NCI-H524 treated with DMSO at 0.1 percent for 48 hours (cell line): Measurements from ENCODE around the gene ATP2B2.

Source experiments
- DNase-seq: peaks from one replicate; lab custom pipeline; 2025; lab: John Stamatoyannopoulos, UW

Gene ATP2B2

DNA sequence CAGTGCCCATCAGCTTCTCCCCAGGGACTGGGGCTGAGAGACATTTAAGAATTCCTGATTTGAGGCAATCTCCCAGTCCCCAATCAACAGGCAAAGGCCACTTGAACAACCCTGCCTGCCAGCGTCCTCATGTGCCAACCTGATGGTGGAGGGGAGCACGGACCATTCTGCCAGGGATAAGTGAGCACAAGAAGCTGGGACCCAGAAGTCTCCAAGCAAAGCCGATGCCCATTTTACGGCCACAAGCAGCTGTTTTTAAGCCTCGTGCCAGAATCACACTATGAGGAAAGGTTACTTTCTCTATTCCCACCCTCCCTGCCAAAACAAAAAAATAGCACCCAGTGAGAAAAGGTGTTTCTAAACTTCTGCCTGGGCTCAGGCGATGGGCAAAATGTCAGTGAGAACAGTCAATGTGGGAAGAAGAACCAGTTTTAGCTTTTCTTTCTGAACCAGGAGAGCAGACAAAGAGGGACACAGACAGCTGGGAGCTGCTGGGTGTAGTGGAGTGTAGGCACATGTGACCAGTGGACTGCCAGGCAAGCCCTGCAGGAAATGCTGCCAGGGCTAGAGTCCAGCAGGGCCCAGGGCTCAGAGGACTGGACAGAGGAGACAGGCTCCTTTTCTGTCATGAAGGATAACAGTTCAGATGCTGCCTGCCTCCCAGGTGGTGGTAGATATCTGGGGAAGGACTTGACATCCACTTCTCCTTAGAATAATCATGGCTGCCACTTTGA is 57.7 kb downstream of the ATP2B2 start:
- DNase-seq, result no peak

DNA sequence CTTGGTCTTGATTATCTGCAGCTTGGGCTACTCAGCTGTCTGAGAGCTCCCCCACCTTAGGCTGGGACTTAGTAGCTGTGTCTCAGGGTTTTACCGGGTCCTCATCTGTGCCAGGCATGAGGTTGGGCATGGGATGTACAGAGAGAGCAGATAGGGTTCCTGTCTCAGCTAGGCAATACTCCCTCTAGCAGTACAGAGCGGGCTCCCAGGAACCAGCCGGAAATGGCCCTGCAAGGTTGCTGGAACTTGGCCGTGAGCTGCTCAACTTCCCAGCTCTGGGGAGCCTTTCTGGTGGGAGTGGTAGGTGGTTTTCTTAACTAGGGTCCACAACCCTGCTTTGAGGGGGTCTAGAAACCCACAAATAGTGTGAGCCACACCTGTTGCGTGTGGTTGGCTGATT is 58.3 kb downstream of the ATP2B2 start:
- DNase-seq, result no peak

- DNase-seq, result no peak
Measured at GRCh38 chr3:10445561-10446175, 59.7 kb downstream of the ATP2B2 start.

DNA sequence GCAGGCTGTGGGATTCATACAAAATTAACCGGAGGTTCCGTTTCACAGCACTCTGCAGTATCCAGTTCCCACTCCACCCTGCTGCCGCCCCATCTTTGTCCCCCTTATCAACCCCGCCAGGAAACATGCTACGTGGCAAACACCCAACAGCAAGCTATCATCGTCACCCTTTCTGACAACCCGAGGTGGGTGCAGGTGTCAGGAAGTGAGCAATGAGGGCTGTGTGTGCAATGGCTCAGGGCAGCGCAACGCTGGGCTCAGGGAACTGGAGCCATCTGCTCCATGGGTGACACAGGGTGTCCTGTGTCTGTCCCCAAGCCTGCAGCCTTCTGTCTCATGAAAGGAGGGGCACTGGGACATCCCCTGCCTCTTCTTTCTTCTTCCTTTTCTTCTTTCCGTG is 60.9 kb downstream of the ATP2B2 start:
- no peak for DNase-seq

- no peak for DNase-seq
Measured at GRCh38 chr3:10444110-10444429, 61.3 kb downstream of the ATP2B2 start.

DNA sequence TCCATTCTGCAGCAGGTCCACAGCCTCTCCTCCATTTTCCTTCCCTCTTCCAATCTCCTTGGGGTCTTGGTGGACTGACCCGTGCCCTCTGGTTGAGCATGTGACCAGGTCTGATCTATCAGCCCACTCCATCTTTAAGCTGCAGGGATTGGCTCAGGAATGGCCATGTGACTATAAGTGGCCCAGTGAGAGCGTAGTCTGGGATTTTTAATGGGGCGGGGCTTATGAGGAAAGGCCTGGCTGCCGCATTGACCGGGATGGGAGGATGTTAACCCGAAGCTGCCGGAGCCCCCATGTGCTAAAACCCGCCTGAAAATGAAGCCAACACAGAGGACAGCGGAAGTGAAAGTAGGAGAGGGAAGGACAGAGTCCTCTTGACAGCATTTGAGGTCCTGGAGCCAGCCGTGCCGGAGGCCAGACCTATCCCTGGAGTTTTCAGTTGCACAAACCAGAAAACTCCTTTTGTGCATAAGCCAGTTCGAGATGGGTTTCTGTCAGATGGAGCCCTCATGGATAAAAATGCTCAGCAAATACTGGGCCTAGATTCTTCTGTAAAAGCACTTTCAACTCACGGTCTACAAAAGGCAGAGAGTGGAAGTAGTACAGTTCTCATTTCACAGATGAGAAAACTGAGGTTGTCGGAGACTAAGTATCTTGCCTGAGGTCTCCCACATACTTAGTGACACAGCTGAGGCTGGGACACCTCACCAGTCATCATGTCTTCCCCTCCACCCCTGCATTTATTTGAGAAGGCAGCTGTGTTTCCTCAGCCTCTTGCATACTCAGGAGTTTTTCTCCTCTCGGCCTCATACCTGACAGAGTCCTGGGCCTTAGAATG is 61.9 kb downstream of the ATP2B2 start:
- DNase-seq, result no peak

DNA sequence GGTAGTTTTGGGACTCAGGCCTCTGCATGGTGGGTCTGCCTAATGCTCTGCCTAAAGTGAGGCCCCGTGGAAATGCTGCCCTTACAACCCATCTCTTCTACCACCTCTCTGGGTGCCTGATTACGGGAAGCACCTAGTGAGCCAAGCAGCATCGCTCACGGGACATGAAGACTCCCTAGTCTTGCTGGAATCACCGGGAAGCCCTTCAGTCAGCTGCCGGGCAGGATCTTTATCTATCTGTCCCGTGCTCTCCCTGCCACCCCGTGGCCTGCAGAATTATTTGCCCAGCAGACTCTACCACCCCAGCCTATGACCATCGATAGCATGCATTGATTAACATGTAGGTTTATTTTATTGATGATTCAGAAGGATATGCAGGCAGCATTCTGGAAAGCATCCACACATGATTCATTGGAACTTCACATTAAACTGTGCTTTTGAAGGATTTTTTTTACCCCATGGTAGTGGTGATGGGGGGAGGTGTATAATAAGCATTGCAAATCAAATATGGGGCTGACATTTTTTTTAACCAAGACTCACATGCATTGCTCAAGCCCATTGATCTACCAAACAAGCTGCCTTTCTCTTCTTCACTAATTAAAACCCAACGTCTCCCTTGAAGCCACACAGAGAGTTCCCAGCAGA is 63.1 kb downstream of the ATP2B2 start:
- DNase-seq, result no peak

DNA sequence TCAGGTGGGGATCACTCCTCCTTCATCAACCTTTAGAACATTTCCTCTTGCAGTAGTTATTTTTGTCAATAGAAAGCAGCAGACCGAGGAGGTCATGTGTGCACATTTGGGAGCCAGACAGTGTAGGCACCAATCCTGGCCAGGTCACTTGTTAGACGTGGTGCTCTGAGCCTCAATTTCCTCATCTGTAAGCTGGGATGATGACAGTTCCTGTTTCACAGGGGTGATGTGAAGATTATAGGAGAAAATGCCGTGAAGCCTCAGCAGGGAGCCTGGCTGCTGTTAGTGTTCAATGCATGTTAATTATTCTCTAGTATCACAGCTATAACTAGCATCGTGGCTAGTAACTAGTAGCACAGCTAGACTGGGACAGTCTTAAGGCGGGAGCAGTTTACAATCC is 64.7 kb downstream of the ATP2B2 start:
- DNase-seq, result no peak

- DNase-seq, result no peak
Measured at GRCh38 chr3:10438902-10439610, 66.3 kb downstream of the ATP2B2 start.

- DNase-seq, result no peak
Measured at GRCh38 chr3:10437995-10438901, 67.1 kb downstream of the ATP2B2 start.

DNA sequence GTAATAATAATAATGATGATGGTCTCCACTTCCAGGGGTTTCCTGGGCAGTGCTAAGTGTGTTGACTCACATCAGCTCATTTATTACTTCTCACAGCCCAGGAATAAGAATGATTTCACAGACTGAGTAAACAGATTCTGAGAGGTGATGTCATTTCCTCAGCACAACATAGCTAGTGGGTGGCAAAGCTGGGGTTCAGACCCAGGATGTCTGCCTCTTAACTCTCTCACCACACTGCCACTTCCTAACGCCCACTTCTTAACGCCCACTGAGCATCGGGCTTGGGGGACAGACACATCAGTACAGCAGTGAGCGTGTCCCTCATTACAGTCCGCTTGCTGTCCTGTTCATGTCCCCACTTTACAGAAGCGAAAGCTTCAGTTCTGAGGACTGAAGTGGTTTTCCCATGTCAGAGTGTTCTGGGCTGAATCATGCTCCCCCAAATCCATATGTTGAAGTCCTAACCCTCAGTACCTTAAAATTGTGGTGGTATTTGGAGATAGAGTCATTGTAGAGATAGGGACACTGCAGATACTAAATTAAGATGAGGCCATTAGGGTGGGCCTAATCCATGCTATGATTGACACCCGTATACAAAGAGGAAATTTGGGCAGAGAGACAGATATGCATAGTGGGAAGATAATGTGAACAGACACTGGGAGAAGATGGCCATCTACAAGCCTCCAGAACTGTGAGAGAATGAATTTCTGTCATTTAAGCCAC is 68.0 kb downstream of the ATP2B2 start:
- DNase-seq, result no peak

DNA sequence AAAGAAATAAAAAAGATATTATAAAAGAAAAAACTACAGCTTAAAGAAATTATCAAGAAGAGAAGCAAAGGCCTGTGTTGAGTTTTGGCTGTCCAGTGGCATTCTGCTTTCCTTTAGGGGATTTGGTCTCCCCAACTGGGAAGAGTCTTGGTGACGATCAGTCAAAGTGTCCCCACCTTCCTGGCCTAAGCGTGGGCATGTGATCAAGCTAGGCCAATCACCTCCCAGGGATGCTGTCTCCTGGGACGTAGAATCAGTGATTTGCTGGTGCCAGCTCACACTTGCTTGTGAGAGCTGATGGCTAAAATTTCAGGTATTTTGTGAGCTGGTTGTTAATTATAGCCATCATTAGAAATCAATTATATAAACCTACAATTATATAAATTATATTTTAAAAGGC is 69.5 kb downstream of the ATP2B2 start:
- no peak for DNase-seq

DNA sequence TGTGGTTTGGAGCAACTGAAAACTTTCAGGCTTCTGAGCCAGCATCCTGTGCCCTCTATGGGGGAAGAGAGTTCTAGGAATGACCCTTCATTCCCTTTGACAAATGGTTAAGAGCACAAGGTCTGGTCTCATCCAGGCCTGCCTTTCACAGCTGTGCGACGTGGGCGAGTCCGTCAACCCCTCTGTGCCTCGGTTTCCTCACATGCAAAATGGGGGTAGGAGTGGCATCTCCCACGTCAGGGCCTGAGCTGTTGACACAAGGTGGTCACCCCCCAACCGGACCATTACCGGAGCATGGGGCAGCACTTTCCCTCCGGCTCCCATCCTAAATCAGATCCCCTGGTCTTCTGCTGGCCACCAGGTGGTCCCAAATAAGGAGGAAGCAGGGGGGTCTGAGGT is 70.4 kb downstream of the ATP2B2 start:
- no peak for DNase-seq

DNA sequence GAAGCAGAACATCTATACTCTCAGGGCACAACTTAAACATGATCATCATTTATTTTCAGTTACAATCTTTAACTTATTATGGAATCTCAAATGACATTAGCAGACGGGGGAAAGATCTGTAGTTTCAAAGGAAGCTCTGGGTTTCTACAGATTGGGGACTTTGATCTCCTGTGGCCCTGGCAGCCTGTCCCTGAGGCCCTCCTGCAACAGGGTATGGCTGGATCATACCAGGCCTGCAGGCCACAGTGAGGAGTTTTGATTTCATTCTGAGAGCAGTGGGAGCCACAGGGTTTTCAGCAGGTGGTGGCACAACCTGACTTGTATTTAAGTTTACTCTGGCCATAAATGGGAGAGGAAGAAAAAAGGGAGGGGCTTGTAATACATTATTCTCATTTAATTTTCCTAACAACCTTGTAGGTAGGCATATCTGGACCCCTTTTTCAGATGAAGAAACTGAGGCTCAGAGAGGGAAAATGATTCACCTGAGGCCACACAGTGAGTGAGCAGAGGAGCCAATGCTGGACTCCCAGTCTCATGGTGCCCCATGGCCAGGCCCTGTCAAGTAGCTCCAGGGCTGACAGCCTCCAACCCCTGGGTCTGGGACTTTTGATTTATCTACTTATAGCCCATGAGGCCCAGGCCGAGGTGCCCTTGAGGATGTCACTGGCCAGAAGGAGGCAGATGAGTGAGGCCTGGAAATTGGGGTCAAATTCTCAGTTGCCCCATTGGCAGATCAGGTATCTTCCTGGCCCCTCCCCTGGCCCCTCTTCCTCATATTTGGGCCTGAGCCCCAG is 71.0 kb downstream of the ATP2B2 start:
- no peak for DNase-seq

DNA sequence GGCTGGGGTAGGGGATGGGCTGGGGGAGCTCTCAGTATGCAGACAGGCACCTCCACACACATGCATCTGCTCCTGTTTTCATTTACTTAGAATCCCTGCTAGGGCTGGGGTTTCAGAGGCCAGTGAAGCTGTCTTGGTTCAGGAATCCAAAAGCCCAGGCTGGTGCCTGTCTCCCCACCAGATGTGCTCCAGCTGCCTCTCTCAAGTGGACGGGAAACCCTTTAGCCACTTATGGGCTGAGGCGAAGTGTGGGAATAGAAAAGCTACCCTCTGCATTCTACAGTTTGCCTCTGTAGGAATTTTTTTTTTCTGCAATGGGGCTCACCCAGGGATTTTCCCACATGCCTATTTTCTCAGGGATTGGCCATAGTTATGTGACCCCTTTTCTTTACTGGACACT is 72.5 kb downstream of the ATP2B2 start:
- DNase-seq, result no peak

- DNase-seq, result peak; percentile 50
Measured at GRCh38 chr3:10432156-10432845, 73.1 kb downstream of the ATP2B2 start.

DNA sequence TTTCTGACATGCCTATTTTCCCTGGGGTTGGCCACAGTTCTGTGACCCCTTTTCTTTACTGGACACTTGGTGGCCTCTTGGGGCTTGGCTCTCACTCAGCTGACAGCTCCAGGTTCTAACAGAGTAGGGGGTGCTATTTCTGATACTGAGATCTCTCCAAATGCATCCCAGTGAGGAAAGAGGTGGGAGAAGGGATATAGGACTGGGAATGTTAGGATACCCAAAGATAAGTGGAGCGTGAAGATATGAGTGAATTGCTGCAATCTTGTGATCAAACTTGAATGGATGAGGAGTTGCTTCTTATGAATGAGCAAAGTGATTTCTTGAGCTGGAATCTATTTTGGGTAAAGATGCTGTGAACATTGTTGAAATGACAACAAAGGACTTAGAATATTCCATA is 74.6 kb downstream of the ATP2B2 start:
- no peak for DNase-seq

GRCh38 chr3:10428406-10429091 is 76.8 kb downstream of the ATP2B2 start:
- no peak for DNase-seq
